GM18498 (cell line): ENCODE measurements around the gene PSMD7.

Source experiments
- ATAC-seq: cut with Tn5 transposase; IDR thresholded peaks from one replicate; pipeline ENCODE4 v1.9.1; 2021; ENCODE audit warnings: mild to moderate bottlenecking, moderate library complexity; ENCODE audit not compliant: unreplicated experiment

Gene PSMD7

GRCh38 chr16:74296432-74297144 lies at the start of gene PSMD7:
TSS of gene PSMD7 (plus strand) at chr16:74296814. CDS start at chr16:74296915, 101 bp downstream.
- peak; percentile 95 for ATAC-seq

GRCh38 chr16:74249254-74249653 lies 47.4 kb upstream of the PSMD7 start:
- no peak for ATAC-seq

DNA sequence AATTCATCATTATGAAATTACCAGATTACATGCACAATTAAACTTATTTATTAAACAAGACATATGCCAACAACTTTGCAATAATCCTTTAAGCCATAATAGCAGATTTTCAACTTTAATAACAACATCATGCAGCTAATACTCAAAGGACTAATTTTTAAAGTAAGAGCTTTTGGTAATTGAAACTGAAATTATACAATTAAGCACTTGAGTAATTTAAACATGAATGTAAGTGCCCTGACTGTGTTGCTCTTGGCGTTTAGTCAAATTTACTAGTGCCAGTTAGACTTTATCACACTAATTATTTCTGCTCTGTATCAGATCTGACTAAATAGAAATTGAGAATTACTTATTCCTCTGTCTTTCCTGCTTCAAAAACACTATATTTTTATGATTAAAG lies 46.8 kb upstream of the PSMD7 start:
- ATAC-seq, result no peak

GRCh38 chr16:74252329-74252728 lies 44.3 kb upstream of the PSMD7 start:
- no peak for ATAC-seq

DNA sequence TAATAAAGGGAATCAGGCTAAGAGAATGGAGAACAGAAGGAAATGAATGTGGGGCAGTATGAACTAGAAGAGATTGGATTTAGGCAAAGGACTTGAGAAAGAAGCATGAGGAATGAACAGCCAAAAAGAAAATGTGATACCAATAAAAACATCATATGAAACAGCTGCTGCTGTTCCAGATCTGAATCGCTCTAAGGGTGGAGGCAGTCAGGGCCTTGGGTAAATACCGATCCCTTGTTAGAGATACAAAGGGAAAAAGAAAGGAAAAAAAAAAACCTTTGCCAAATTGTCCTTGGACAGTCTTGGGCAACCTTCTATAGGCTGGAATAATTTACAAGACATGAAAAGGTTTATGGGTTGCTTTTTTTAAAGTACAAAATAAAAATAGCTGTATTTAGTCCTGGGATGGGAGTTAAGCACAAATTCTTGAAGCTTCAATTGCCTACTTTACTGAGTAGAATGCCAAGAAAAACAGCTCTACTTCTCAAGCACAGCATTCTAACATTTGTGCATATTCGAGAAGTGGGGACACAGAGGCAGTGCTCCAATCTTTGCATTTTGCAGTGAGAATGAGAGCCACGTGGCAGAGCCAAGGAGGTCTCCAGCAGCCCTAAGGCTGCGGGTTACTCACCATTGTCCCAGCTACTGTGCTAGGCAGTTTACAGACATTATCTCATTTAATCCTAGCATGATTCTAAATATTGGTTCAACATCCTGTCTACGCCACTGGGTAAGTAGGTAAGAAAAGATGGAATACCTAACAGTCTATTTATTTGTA lies 43.3 kb upstream of the PSMD7 start:
- no peak for ATAC-seq

DNA sequence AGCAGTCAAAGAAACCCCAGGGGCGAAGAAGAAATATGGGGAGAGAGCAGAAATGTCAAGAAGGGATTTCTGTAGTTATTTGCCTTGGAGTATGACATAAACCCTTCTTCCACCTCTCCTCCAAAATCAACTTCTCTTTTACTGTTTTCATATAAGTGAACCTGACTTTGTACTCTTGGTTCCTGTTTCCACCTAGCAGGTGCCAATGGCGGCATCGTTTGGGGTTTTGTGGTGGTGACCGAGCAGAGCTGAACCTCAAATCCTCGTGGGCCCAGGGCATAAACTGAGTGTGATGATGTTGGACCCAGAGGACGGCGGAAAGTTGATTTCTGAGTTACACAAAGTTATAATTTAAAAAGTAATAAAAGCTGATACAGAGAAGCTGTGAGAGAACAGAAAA lies 39.6 kb upstream of the PSMD7 start:
- peak; percentile 82 for ATAC-seq

DNA sequence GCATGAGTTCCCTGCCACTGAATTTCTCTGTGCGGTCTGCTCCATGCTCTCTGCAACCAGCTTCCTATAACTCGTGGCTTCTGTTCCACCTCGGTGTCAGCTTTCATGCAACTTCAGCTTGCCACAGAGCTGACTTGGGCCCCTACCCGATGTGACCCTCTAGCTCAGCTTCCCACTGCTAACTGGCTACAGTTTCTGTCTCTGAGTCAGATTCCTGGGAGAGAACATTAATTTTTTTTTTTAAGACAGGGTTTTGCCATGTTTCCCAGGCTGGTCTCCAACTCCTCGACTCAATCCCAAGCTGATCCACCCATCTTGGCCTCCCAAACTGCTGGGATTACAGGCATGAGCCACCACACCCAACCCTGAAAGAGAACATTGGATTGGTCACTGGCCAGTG lies 35.5 kb upstream of the PSMD7 start:
- no peak for ATAC-seq

GRCh38 chr16:74264811-74265210 lies 31.8 kb upstream of the PSMD7 start:
- no peak for ATAC-seq

DNA sequence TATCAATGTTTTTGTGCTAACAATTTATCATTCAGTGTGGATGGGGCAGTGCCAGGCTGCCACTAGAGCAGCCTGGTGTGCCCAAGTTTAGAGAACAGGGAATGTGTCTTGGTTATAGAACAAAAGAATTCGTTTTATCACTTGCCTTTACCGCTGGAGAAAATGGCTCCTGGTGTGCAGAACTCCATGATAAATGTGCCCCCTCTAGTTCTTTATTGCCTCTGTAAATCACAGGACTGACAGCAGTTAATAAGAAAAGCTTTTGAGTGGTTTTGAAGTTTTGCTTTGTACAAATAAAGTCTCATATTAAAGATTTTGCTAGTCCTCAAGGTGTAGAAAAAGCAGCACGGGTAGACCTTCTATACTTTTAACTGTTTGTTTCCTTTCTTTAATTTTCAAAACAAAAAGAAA lies 28.2 kb upstream of the PSMD7 start:
- no peak for ATAC-seq

DNA sequence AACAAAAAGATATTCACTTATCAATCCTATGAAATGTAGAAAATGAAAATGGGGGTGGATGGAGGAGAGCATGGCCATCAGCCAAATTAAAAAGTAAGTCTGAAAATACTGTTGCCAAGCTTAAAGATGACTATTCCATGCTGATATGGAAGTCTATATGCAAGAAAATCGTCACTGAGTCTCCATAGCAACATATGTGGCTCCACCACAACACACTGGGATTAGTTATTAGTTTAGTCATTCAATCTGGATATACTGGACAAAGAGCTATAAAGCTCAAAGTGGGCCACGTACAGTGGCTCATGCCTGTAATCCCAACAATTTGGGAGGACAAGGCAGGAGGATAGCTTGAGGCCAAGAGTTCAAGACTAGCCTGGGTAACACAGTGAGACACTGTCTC lies 24.7 kb upstream of the PSMD7 start:
- ATAC-seq, result no peak

DNA sequence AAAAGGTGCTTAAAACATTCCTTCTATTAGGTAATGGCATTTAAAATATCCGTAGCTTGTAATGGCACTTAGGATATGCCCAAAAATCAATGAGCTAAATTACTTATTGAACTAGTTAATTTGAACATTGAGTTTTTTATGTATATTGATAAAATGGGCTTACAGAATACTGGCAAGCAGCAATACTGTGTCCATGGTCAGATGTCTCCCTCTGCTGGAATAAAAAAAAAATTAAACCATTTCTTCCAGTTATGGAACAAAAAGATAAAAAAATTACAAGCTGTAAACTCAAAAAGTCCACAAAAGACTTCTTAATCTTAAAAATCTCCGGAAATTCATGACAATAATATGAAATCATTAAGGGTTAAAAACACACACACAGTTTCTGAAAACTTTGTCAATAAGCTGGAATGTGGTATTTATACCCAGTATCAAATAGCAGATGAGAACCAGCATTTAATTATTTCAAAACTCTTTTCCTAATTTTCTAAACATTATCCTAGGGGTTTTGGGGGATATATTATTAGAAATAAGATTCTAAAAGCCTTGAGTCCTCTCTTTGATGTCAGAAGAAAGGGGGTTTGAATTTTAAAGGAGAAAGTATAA lies 21.5 kb upstream of the PSMD7 start:
- no peak for ATAC-seq

GRCh38 chr16:74275711-74276110 lies 20.9 kb upstream of the PSMD7 start:
- no peak for ATAC-seq

DNA sequence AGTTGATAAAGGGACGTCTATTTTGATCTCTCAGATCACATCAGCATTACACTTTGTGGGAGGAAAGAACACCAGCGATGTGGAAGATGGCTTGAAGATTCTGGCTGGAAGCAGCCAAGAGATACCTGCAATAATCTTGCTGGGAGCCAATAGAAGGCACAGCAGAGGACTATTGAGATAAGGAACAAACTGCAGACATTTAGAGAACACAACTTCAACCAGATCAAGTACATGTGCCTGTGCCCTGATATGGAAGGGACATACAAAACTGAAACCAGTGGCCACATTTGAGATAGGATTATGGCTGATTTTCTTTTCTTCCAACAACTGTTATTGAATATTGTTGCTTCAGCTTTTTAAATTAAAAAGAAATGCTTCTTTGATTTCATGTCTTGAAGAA lies 18.6 kb upstream of the PSMD7 start:
- ATAC-seq, result no peak

DNA sequence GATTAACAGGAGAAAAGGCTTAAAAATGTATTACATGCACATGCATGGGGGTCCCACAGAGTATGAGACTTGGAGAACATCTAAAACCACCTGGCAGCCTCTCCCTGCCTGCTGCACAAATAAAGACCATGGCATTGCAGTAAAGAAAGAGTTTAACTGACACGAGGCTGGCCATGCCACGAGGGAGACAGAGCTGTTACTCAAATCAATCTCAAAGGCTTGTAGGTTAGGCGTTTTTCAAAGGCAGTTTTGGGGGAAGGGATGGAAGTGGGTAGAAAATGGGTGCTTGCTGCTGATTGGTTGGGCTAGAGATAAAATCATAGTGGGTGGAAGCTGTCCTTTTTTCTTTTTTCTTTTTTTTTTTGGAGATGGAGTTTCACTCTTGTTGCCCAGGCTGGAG lies 17.3 kb upstream of the PSMD7 start:
- no peak for ATAC-seq

DNA sequence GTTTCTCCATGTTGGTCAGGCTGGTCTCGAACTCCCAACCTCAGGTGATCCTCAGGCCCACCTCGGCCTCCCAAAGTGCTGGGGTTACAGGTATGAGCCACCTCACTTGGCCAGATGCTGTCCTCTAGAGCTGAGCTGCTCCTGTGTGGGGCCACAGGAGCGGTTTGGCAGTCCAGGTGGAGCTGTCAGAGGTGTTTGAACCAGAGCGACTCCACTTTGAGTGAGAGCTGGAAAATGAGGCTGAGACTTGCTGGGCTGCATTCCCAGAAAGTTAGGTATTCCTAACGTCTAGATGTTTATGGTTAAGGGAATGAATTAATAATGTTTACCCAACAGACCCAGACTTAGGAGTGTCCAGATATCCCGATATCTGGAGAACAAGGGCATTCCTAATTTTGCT lies 16.8 kb upstream of the PSMD7 start:
- no peak for ATAC-seq

- no peak for ATAC-seq
Observed at GRCh38 chr16:74280448-74280847, 16.2 kb upstream of the PSMD7 start.

DNA sequence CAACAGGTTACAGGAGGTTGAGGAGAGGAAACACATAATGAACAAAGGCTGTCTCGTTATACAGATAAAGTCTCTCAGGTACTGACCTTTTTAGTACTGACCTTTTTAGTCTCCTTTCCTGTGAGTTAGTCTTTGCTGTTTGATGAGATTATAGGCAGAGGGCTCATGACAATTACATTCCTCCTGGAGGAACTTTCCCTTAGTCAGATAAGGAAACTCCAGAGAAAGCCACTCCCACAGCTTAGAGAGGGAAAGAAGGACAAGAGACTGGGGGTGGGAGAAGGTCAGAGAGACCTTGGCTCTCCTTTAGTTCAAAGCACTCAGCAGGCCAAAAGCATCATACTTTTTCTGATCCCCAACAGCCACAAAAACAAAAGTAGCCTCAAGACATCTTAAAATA lies 15.3 kb upstream of the PSMD7 start:
- ATAC-seq, result no peak

DNA sequence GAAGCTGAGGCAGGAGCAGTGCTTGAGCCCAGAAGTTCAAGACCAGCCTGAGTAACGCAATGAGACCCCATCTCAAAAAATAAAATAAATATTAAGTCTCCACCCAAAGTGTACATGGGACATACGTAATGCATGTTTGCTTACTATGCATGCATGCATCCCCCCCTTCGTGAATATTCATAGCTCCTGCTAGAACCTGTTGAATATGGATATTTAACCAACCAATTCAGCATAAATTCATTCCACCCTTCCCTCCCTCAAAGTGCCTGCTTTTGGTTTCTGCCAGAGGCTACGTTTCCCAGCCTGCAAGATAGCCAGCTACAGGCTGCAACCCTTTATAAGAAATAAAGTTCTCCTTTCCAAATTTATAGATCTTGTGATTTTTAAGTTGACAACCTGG lies 12.9 kb upstream of the PSMD7 start:
- no peak for ATAC-seq

- ATAC-seq, result no peak
Observed at GRCh38 chr16:74288065-74288464, 8.5 kb upstream of the PSMD7 start.

DNA sequence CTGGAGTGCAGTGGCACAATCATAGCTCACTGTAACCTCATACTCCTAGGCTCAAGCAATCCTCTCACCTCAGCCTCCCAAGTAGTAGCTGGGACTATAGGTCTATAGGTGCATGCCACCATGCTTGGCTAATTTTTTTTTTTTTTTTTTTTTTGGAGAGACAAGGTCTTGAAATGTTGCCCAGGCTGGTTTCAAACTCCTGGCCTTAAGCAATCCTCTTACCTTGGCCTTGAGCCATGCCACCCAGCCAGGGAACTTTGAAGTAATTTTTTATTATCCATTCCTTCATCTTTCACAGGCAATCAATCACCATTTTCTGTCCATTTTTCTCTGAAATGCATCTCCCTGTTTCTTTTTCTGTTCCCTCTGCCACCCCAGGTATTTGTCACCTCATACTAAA lies 6.3 kb upstream of the PSMD7 start:
- ATAC-seq, result no peak

- no peak for ATAC-seq
Observed at GRCh38 chr16:74291176-74291575, 5.4 kb upstream of the PSMD7 start.

DNA sequence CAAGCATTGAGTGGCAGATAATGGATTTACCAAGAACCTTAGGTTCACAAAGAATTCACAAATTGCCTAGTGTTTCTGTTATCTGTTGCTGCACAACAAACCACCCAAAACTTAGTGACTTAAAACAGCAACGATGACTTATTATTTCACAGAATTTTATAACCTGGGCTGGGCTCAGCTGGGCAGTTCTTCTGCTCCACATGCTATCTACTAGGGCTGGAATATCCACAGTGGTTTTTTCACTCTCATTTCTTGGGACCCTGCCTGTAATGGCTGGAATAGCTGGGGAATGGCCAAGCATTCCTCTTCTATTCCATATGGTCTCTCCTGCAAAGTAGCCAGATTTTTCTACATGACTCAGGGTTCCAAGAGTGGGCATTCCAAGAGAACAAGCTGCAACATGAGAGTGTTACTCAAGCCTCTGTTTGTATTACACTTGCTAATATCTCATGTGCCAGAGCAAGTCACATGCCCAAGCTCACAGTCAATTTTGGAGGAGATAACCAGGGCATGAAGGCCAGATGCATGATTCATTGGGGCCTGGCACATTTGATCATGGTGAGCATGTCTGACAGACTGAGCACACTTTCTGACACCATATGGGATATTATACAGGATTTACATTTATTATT lies 4.9 kb upstream of the PSMD7 start:
- no peak for ATAC-seq
